ENCODE data around the gene EYS.

The EYS gene

DNA sequence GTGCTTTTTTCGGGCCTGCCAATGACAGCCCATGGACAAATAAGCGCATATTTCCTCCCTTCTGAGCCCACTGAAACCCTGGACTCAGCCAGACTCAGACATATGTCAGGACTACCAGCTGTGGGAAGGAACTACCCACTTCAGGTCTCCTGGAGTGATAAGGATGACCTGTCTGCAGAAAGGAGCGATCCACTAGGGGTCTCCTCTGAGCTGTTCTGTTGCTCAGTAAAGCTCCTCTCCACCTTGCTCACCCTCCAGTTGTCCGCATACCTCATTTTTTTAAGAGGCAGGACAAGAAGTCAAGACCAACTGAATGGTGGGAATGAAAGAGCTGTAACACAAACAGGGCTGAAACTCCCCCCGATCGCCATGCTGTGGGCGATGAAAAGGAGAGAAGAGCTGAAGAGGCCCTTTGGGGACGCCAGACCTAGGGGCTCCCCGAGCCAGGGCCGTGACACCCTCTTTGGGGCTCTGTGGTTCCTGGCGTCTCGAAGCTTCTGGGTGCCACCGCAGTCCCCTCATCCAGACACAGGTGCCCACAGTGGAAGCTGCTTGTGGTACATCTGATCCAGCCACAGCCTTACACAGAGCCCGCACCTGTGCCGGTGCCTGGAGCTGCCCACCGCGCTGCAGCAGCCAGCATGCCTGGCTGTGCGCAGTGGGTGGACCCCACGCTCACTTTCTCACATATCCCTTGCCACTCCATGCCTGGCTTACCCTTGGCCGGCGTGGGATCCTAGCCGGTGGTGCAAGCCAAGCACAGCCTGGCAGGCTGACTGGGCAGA, 68.8 kb downstream of the EYS start:
- no peak overlapping the region for H3K4me2 ChIP-seq (ENCODE audit: low read depth, low read length)

DNA sequence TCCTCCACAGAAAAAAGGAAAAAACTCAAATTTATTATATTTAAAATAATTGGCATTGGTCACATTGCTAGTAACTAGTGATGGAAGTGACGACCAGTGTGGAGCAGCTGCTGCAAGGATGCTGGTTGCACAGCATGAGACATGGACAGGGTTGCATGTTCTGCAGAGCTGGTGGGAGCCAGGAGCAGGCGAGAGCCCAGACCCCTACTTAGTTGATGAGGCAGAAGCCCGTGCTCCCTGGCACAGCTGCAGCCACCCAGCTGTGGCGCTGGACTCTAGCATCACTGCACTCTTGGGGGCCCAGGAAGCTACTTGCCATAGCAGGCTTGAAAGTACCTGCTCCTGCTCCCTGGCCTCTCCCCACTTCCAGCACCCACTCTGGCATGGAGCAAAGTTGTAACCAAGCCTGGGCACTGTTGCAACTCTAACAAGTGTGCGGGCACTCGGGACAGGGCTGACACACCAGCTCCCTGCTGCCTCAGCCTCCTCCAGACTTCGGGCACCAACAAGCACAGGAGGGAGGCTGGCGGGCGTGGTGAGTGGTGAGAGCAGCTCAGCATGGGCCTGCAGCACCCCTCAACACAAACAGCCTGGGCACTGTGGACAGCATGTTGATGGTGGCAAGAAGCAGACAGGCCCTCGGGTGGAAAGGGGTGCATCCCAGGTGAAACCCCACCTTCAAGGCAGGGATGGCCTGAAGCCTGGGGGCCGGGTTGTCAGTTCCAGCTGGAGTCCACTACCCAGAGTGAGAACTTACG, 69.6 kb downstream of the EYS start:
- H3F3A ChIP-seq (ENCODE audit: insufficient read depth, low read length), result no peaks in the 10 kb centered on the region
- H3K9ac ChIP-seq (ENCODE audit: low read length), result no peak overlapping the region
- no peak overlapping the region for H2AFZ ChIP-seq (ENCODE audit: low read length)
- H3K27ac ChIP-seq (ENCODE audit: low read length), result no peak overlapping the region
- TF ChIP-seq EZH2phosphoT487 (IDR thresholded peaks at IDR 0.05; ENCODE audit: low read length) (no peak), EZH2 (optimal IDR thresholded peaks at IDR 0.05; ENCODE audit: low read depth, low read length) (no peak)
- TF ChIP-seq, protein P1, sequence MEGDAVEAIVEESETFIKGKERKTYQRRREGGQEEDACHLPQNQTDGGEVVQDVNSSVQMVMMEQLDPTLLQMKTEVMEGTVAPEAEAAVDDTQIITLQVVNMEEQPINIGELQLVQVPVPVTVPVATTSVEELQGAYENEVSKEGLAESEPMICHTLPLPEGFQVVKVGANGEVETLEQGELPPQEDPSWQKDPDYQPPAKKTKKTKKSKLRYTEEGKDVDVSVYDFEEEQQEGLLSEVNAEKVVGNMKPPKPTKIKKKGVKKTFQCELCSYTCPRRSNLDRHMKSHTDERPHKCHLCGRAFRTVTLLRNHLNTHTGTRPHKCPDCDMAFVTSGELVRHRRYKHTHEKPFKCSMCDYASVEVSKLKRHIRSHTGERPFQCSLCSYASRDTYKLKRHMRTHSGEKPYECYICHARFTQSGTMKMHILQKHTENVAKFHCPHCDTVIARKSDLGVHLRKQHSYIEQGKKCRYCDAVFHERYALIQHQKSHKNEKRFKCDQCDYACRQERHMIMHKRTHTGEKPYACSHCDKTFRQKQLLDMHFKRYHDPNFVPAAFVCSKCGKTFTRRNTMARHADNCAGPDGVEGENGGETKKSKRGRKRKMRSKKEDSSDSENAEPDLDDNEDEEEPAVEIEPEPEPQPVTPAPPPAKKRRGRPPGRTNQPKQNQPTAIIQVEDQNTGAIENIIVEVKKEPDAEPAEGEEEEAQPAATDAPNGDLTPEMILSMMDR (IDR thresholded peaks at IDR 0.05; ENCODE audit: low read length), result no peak
- no peaks in the 10 kb centered on the region for H3K4me1 ChIP-seq (ENCODE audit: low read length)
- H4K20me1 ChIP-seq (ENCODE audit: insufficient read depth, low read length), result no peaks in the 10 kb centered on the region
- no peaks in the 10 kb centered on the region for H3K27me3 ChIP-seq (replicated peaks; ENCODE audit: insufficient read depth, low read length)
- no peaks in the 10 kb centered on the region for H3K9me3 ChIP-seq (replicated peaks; ENCODE audit: insufficient read depth, low read length)
- no peak overlapping the region for H3K4me3 ChIP-seq (ENCODE audit: low read length)
- no peaks in the 10 kb centered on the region for H3K79me2 ChIP-seq (ENCODE audit: low read length)
- no peak overlapping the region for H3K4me2 ChIP-seq (ENCODE audit: low read depth, low read length)
- no peaks in the 10 kb centered on the region for H3K36me3 ChIP-seq (replicated peaks; ENCODE audit: insufficient read depth, low read length)
- H3K9me2 ChIP-seq (replicated peaks; ENCODE audit: insufficient read depth, low read length), result no peaks in the 10 kb centered on the region
- DNase-seq, result no peak

More for the DNA sequence above, 68.8 kb downstream of the EYS start:
- Histone ChIP-seq H3K4me3 (ENCODE audit: low read length) (no peak overlapping the region), H3K9me2 (replicated peaks; ENCODE audit: insufficient read depth, low read length) (no peaks in the 10 kb centered on the region), H3K27ac (ENCODE audit: low read length) (no peak overlapping the region), H3K79me2 (ENCODE audit: low read length) (no peaks in the 10 kb centered on the region), H3K36me3 (replicated peaks; ENCODE audit: insufficient read depth, low read length) (no peaks in the 10 kb centered on the region), H4K20me1 (ENCODE audit: insufficient read depth, low read length) (no peaks in the 10 kb centered on the region), H3F3A (ENCODE audit: insufficient read depth, low read length) (no peaks in the 10 kb centered on the region), H3K9me3 (replicated peaks; ENCODE audit: insufficient read depth, low read length) (no peaks in the 10 kb centered on the region), H3K9ac (ENCODE audit: low read length) (no peak overlapping the region), H3K27me3 (replicated peaks; ENCODE audit: insufficient read depth, low read length) (no peaks in the 10 kb centered on the region), H2AFZ (ENCODE audit: low read length) (no peak overlapping the region), H3K4me1 (ENCODE audit: low read length) (no peaks in the 10 kb centered on the region)
- DNase-seq, result no peak
- no peak for TF ChIP-seq EZH2phosphoT487 (IDR thresholded peaks at IDR 0.05; ENCODE audit: low read length)
- TF ChIP-seq, protein P1 (IDR thresholded peaks at IDR 0.05; ENCODE audit: low read length), result no peak
- no peak for TF ChIP-seq EZH2 (optimal IDR thresholded peaks at IDR 0.05; ENCODE audit: low read depth, low read length)

DNA sequence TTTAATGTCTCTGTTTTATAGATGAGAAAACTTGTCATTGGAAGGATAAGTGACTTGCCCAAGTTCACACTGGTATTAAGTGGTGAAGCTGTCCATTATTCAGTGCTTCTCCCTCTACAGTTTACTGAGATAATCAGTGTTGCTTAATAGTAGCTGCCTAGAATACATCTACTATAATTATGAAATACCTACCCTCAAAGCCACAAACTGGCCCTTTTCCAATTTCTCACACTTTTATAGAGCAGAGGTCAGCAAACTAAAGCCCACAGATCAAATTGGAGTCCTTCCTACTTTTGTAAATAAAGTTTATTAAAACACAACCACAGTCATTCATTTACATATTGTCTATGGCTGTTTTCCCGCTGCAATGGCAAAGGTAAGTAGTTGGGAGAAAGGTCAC, 73.5 kb downstream of the EYS start:
- DNase-seq, result no peak
- Histone ChIP-seq H3K27ac (ENCODE audit: low read length) (no peak overlapping the region), H3K4me3 (ENCODE audit: low read length) (no peak overlapping the region), H4K20me1 (ENCODE audit: insufficient read depth, low read length) (no peaks in the 10 kb centered on the region), H3F3A (ENCODE audit: insufficient read depth, low read length) (no peaks in the 10 kb centered on the region), H3K4me2 (ENCODE audit: low read depth, low read length) (no peak overlapping the region), H3K9me2 (replicated peaks; ENCODE audit: insufficient read depth, low read length) (no peaks in the 10 kb centered on the region), H2AFZ (ENCODE audit: low read length) (no peak overlapping the region), H3K9ac (ENCODE audit: low read length) (no peak overlapping the region), H3K9me3 (replicated peaks; ENCODE audit: insufficient read depth, low read length) (no peaks in the 10 kb centered on the region), H3K36me3 (replicated peaks; ENCODE audit: insufficient read depth, low read length) (no peaks in the 10 kb centered on the region), H3K4me1 (ENCODE audit: low read length) (no peaks in the 10 kb centered on the region), H3K27me3 (replicated peaks; ENCODE audit: insufficient read depth, low read length) (no peaks in the 10 kb centered on the region), H3K79me2 (ENCODE audit: low read length) (no peaks in the 10 kb centered on the region)
- no peak for TF ChIP-seq EZH2phosphoT487 (IDR thresholded peaks at IDR 0.05; ENCODE audit: low read length)

Data from MM.1S (cell line).